Chondrocyte (in vitro differentiated cells): ENCODE measurements around the gene ASZ1. TPM values are rescaled to one million over a fixed set of nuclear protein-coding genes. Genes with fewer than 3 reads are reported as not detected.

ENCODE experiments used
- DNase-seq: peaks from one replicate; pipeline ENCODE4 v3.0.0; 2021; ENCODE audit warnings: mixed read lengths, low spot score
- H3K27ac Mint-ChIP-seq: one replicate; pipeline ENCODE4 v1.8.0; 2021; ENCODE audit warnings: mild to moderate bottlenecking, moderate library complexity, mixed read lengths; ENCODE audit not compliant: unreplicated experiment
- H3K27me3 Mint-ChIP-seq: 2 replicates; pipeline ENCODE4 v1.8.0; 2021; ENCODE audit warnings: low read depth, mixed read lengths
- H3K36me3 Mint-ChIP-seq: 2 replicates; pipeline ENCODE4 v1.8.0; 2021; ENCODE audit warnings: low read depth, mixed read lengths
- H3K4me1 Mint-ChIP-seq: 2 replicates; pipeline ENCODE4 v1.8.0; 2021; ENCODE audit warnings: low read depth, mild to moderate bottlenecking, mixed read lengths
- H3K4me3 Mint-ChIP-seq: one replicate; pipeline ENCODE4 v1.8.0; 2021; ENCODE audit warnings: mild to moderate bottlenecking, moderate library complexity, mixed read lengths; ENCODE audit not compliant: unreplicated experiment
- H3K9me3 Mint-ChIP-seq: 2 replicates; pipeline ENCODE4 v1.8.0; 2021; ENCODE audit warnings: low read depth, mixed read lengths
- total RNA-seq: library from RNA; stranded (reverse); gene quantifications from 3 replicates; pipeline ENCODE4 v1.2.1, GENCODE V29; 2021
- TF ChIP-seq, protein P1 (sequence below): fragments of 200-600 bp; sonication (generic); IDR thresholded peaks from 2 replicates; pipeline ENCODE4 v1.5.0; 2021; ENCODE audit warnings: antibody characterized with exemption, mild to moderate bottlenecking, moderate library complexity

Gene ASZ1
- total RNA-seq, 1 donor from 2014 or later = not detected

DNA sequence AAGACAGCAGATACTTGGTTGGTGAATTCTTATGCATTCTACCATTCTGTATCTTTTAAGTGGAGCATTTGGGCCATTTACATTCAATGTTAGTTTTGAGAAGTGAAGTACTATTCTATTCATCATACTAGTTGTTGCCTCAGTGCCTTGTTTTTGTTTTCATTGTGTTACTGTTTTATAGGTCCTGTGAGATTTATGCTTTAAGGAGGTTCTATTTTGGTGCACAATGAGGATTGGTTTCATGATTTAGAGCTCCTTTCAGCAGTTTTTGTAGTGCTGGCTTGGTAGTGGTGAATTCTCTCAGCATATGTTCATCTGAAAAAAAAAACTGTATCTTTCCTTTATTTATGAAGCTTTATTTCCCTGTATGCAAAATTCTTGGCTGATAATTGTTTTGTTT, 81.1 kb downstream of the ASZ1 start:
- Mint-ChIP-seq H3K4me1 (peaks cover 11% of the 10 kb centered on the region), H3K27ac (no peak overlapping the region), H3K36me3 (peaks cover 2% of the 10 kb centered on the region), H3K27me3 (peaks cover 45% of the 10 kb centered on the region), H3K9me3 (peaks cover 10% of the 10 kb centered on the region), H3K4me3 (no peak overlapping the region)
- TF ChIP-seq, protein P1, sequence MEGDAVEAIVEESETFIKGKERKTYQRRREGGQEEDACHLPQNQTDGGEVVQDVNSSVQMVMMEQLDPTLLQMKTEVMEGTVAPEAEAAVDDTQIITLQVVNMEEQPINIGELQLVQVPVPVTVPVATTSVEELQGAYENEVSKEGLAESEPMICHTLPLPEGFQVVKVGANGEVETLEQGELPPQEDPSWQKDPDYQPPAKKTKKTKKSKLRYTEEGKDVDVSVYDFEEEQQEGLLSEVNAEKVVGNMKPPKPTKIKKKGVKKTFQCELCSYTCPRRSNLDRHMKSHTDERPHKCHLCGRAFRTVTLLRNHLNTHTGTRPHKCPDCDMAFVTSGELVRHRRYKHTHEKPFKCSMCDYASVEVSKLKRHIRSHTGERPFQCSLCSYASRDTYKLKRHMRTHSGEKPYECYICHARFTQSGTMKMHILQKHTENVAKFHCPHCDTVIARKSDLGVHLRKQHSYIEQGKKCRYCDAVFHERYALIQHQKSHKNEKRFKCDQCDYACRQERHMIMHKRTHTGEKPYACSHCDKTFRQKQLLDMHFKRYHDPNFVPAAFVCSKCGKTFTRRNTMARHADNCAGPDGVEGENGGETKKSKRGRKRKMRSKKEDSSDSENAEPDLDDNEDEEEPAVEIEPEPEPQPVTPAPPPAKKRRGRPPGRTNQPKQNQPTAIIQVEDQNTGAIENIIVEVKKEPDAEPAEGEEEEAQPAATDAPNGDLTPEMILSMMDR = no peak
- DNase-seq = no peak

DNA sequence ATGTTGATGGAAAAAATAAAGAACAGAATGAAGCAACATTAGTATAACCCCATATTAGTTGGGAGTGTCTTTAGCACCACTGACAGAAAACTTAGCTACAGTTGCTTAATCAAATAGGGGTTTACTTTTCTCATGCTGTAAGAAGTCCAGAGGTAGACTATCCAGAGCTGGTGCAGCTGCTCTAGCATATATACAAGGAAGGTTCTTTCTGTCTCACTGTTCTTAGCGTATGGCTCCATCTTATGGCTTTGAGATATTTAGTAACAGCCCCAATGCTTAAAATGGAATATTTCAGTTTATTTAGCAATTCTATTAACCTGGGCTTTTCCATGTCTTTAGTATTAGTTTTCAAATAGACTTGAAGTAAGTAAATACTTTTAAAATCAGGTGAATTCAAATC, 89.3 kb downstream of the ASZ1 start:
- Mint-ChIP-seq H3K9me3 (peaks cover 3% of the 10 kb centered on the region), H3K36me3 (no peaks in the 10 kb centered on the region), H3K4me3 (no peak overlapping the region), H3K4me1 (no peaks in the 10 kb centered on the region), H3K27ac (no peak overlapping the region), H3K27me3 (peaks cover 30% of the 10 kb centered on the region)
- no peak for DNase-seq
- TF ChIP-seq, protein P1 = peak; percentile 58

- Mint-ChIP-seq H3K4me3 (no peak overlapping the region), H3K27ac (no peak overlapping the region), H3K9me3 (peaks cover 21% of the 10 kb centered on the region), H3K4me1 (no peaks in the 10 kb centered on the region), H3K36me3 (peaks cover 11% of the 10 kb centered on the region), H3K27me3 (peaks cover 64% of the 10 kb centered on the region)
- TF ChIP-seq, protein P1 = peak; percentile 30
- no peak for DNase-seq
Observed at GRCh38 chr7:117333168-117333567, 94.1 kb downstream of the ASZ1 start.

GRCh38 chr7:117332031-117332430, 95.3 kb downstream of the ASZ1 start:
- H3K4me3 Mint-ChIP-seq = no peak overlapping the region
- no peaks in the 10 kb centered on the region for H3K4me1 Mint-ChIP-seq
- H3K27me3 Mint-ChIP-seq = peaks cover 57% of the 10 kb centered on the region
- peaks cover 16% of the 10 kb centered on the region for H3K36me3 Mint-ChIP-seq
- TF ChIP-seq, protein P1 = no peak
- H3K9me3 Mint-ChIP-seq = peaks cover 26% of the 10 kb centered on the region
- H3K27ac Mint-ChIP-seq = no peak overlapping the region
- no peak for DNase-seq

- peaks cover 12% of the 10 kb centered on the region for H3K36me3 Mint-ChIP-seq
- peaks cover 41% of the 10 kb centered on the region for H3K27me3 Mint-ChIP-seq
- TF ChIP-seq, protein P1 = no peak
- DNase-seq = no peak
- peaks cover 18% of the 10 kb centered on the region for H3K9me3 Mint-ChIP-seq
- H3K27ac Mint-ChIP-seq = no peak overlapping the region
- H3K4me1 Mint-ChIP-seq = peaks cover 30% of the 10 kb centered on the region
- H3K4me3 Mint-ChIP-seq = no peak overlapping the region
Observed at GRCh38 chr7:117325836-117326235, 101.5 kb downstream of the ASZ1 start.
